H9 (cell line): ENCODE results near the gene IGSF1. TPM values are rescaled to one million over a fixed set of nuclear protein-coding genes. Genes with fewer than 3 reads are reported as not detected.

Source experiments
- DNase-seq: peaks from one replicate; pipeline ENCODE4 v3.0.0-alpha.2; 2017
- H2AFZ ChIP-seq: one replicate; pipeline ENCODE4 v1.6.1; 2013; ENCODE audit warnings: mild to moderate bottlenecking, low read length, control low read depth, moderate library complexity
- H2AK5ac ChIP-seq: 2 replicates; pipeline ENCODE4 v1.6.1; 2013; ENCODE audit warnings: low read length, control low read depth, mixed read lengths; ENCODE audit not compliant: insufficient read length
- H2BK120ac ChIP-seq: one replicate; pipeline ENCODE4 v1.6.1; 2013; ENCODE audit warnings: low read depth, mild to moderate bottlenecking, low read length, control low read depth, inconsistent platforms; ENCODE audit not compliant: poor library complexity, severe bottlenecking
- H2BK12ac ChIP-seq: 2 replicates; pipeline ENCODE4 v1.6.1; 2013; ENCODE audit warnings: low read length, control low read depth, mixed read lengths, low read depth; ENCODE audit not compliant: insufficient read length
- H2BK15ac ChIP-seq: 2 replicates; pipeline ENCODE4 v1.6.1; 2013; ENCODE audit warnings: low read depth, low read length, control low read depth
- H2BK20ac ChIP-seq: one replicate; pipeline ENCODE4 v1.6.1; 2013; ENCODE audit warnings: low read depth, mild to moderate bottlenecking, low read length, control low read depth, inconsistent platforms; ENCODE audit not compliant: poor library complexity, severe bottlenecking
- H2BK5ac ChIP-seq: 2 replicates; pipeline ENCODE4 v1.6.1; 2013; ENCODE audit warnings: low read length, control low read depth, mixed read lengths; ENCODE audit not compliant: insufficient read length
- H3K14ac ChIP-seq: 2 replicates; pipeline ENCODE4 v1.6.1; 2013; ENCODE audit warnings: low read length, control low read depth; ENCODE audit not compliant: insufficient read depth
- H3K18ac ChIP-seq: 2 replicates; pipeline ENCODE4 v1.6.1; 2013; ENCODE audit warnings: low read depth, mild to moderate bottlenecking, mixed read lengths, low read length, control low read depth; ENCODE audit not compliant: insufficient read length
- H3K23ac ChIP-seq: 2 replicates; pipeline ENCODE4 v1.6.1; 2013; ENCODE audit warnings: low read length, control low read depth, mixed read lengths, low read depth; ENCODE audit not compliant: insufficient read length
- H3K23me2 ChIP-seq: 2 replicates; pipeline ENCODE4 v1.6.1; 2013; ENCODE audit warnings: low read depth, mild to moderate bottlenecking, mixed read lengths, low read length, control low read depth; ENCODE audit not compliant: insufficient read length, poor library complexity, severe bottlenecking
- H3K27ac ChIP-seq: 2 replicates; pipeline ENCODE4 v1.5.1; 2013; ENCODE audit warnings: low read length, control low read depth, mixed read lengths, low read depth; ENCODE audit not compliant: insufficient read length
- H3K27me3 ChIP-seq: 2 replicates; pipeline ENCODE4 v1.6.1; 2013; ENCODE audit warnings: low read length, control low read depth, inconsistent platforms; ENCODE audit not compliant: insufficient read depth
- H3K4ac ChIP-seq: 2 replicates; pipeline ENCODE4 v1.6.1; 2013; ENCODE audit warnings: low read depth, mild to moderate bottlenecking, control low read depth, inconsistent platforms, low read length, moderate library complexity
- H3K4me1 ChIP-seq: 2 replicates; pipeline ENCODE4 v1.6.1; 2013; ENCODE audit warnings: low read length, control low read depth, inconsistent platforms; ENCODE audit not compliant: insufficient read depth
- H3K4me2 ChIP-seq: 2 replicates; pipeline ENCODE4 v1.6.1; 2013; ENCODE audit warnings: low read length, control low read depth, mixed read lengths; ENCODE audit not compliant: insufficient read length, insufficient read depth
- H3K56ac ChIP-seq: 2 replicates; pipeline ENCODE4 v1.6.1; 2013; ENCODE audit warnings: low read depth, mild to moderate bottlenecking, mixed read lengths, low read length, control low read depth; ENCODE audit not compliant: insufficient read length
- H3K79me1 ChIP-seq: 2 replicates; pipeline ENCODE4 v1.6.1; 2013; ENCODE audit warnings: low read depth, mild to moderate bottlenecking, moderate library complexity, low read length, control low read depth, inconsistent platforms; ENCODE audit not compliant: insufficient read depth, poor library complexity, severe bottlenecking
- H3K79me2 ChIP-seq: 2 replicates; pipeline ENCODE4 v1.6.1; 2013; ENCODE audit warnings: low read length, control low read depth, inconsistent platforms; ENCODE audit not compliant: insufficient read depth
- H3K9ac ChIP-seq: 2 replicates; pipeline ENCODE4 v1.6.1; 2013; ENCODE audit warnings: low read length, control low read depth, mixed read lengths; ENCODE audit not compliant: insufficient read length; ENCODE audit errors: extremely low read depth
- H3K9me3 ChIP-seq: one replicate; pipeline ENCODE4 v1.6.1; 2013; ENCODE audit warnings: low read depth, low read length, inconsistent platforms; ENCODE audit not compliant: control insufficient read depth
- H3T11ph ChIP-seq: one replicate; pipeline ENCODE4 v1.6.1; 2013; ENCODE audit warnings: mild to moderate bottlenecking, low read length, control low read depth, inconsistent platforms
- H4K20me1 ChIP-seq: one replicate; pipeline ENCODE4 v1.6.1; 2013; ENCODE audit not compliant: control insufficient read depth, insufficient read length, insufficient read depth
- H4K5ac ChIP-seq: 2 replicates; pipeline ENCODE4 v1.6.1; 2013; ENCODE audit warnings: low read depth, mild to moderate bottlenecking, mixed read lengths, low read length, control low read depth; ENCODE audit not compliant: insufficient read length
- H4K8ac ChIP-seq: replicated peaks from 2 replicates; pipeline ENCODE4 v1.6.1; 2013; ENCODE audit warnings: low read length, control low read depth, mixed read lengths, low read depth; ENCODE audit not compliant: insufficient read length
- H4K91ac ChIP-seq: 2 replicates; pipeline ENCODE4 v1.6.1; 2013; ENCODE audit warnings: low read depth, mild to moderate bottlenecking, moderate library complexity, mixed read lengths, low read length, control low read depth; ENCODE audit not compliant: insufficient read length
- H3K27ac Mint-ChIP-seq, 3 experiments: 2 replicates in 2 of 3; 3 replicates in 1 of 3; pipeline ENCODE4 v1.8.0; 2020 to 2021; ENCODE audit warnings: mixed read lengths in 3 of 3, mild to moderate bottlenecking in 1 of 3, moderate library complexity in 1 of 3
- H3K27me3 Mint-ChIP-seq: 2 replicates; pipeline ENCODE4 v1.8.0; 2021; ENCODE audit warnings: low read depth, mild to moderate bottlenecking, moderate library complexity, mixed read lengths
- H3K36me3 Mint-ChIP-seq, 3 experiments: 2 replicates in 2 of 3; 3 replicates in 1 of 3; pipeline ENCODE4 v1.8.0; 2020 to 2021; ENCODE audit warnings: low read depth in 3 of 3, mixed read lengths in 3 of 3; ENCODE audit not compliant: insufficient read depth in 1 of 3
- H3K4me1 Mint-ChIP-seq, 2 experiments: 2 replicates each; pipeline ENCODE4 v1.8.0; 2020; ENCODE audit warnings: mixed read lengths in 2 of 2
- H3K4me3 Mint-ChIP-seq, 2 experiments: 2 replicates in 1 of 2; 3 replicates in 1 of 2; pipeline ENCODE4 v1.8.0; 2020 to 2021; ENCODE audit warnings: mild to moderate bottlenecking in 2 of 2, mixed read lengths in 2 of 2, moderate library complexity in 1 of 2
- H3K9me3 Mint-ChIP-seq, 2 experiments: 2 replicates in 1 of 2; 3 replicates in 1 of 2; pipeline ENCODE4 v1.8.0; 2020; ENCODE audit warnings: mild to moderate bottlenecking in 2 of 2, mixed read lengths in 2 of 2, moderate library complexity in 1 of 2
- CTCF ChIP-seq: fragments of 200-600 bp; sonication (generic); conservative IDR thresholded peaks from 3 replicates; pipeline ENCODE4 v1.8.0; 2021; ENCODE audit warnings: antibody characterized with exemption, mild to moderate bottlenecking
- WGBS: extraction: QIAGEN DNeasy Blood & Tissue Kit; methylation state at CpG from one replicate; pipeline ENCODE4 v1.1.7; 2013; ENCODE audit warnings: missing lambda C conversion rate, low lambda C conversion rate, mixed read lengths; ENCODE audit not compliant: insufficient read length; ENCODE audit errors: extremely low coverage; 5-methylcytosine and 5-hydroxymethylcytosine counted together
- total RNA-seq: library from RNA; stranded (reverse); gene quantifications from 2 replicates; pipeline ENCODE4 v1.2.1, GENCODE V29; 2021

The IGSF1 gene
- total RNA-seq, 1 experiment from 2014 or later, result 12.5 TPM

- WGBS, result no CpG with 5 or more reads among the region's 4 CpGs
- H3K14ac ChIP-seq, result no peak overlapping the region
Measured at GRCh38 chrX:131287560-131288179, 1.4 kb downstream of the IGSF1 start.

More at GRCh38 chrX:131287560-131288179, 1.4 kb downstream of the IGSF1 start:
- no peaks in the 10 kb centered on the region for H3K9me3 ChIP-seq
- no peak overlapping the region for H3K56ac ChIP-seq
- Mint-ChIP-seq H3K27me3 (no peaks in the 10 kb centered on the region), H3K4me3 (peak overlapping the region in 1 of 2 experiments; percentile 58; a peak in 2 of 5 replicates), H3K27ac (peak overlapping the region in 2 of 3 experiments; percentile 33 to 57; a peak in 3 of 7 replicates), H3K4me1 (peaks cover 64 to 68% of the 10 kb centered on the region in 2 experiments), H3K9me3 (no peaks in the 10 kb centered on the region), H3K36me3 (peaks cover 6 to 27% (median 9%) of the 10 kb centered on the region in 3 experiments; a peak in 5 of 7 replicates)
- H2BK120ac ChIP-seq, result no peak overlapping the region
- no peak overlapping the region for H2AK5ac ChIP-seq
- H4K8ac ChIP-seq, result no peak overlapping the region
- no peak overlapping the region for H3K18ac ChIP-seq
- peak overlapping the region; percentile 66 for H3K4me2 ChIP-seq
- no peaks in the 10 kb centered on the region for H4K20me1 ChIP-seq
- H3K79me2 ChIP-seq, result no peaks in the 10 kb centered on the region
- H3K23ac ChIP-seq, result no peak overlapping the region
- no peaks in the 10 kb centered on the region for H3K27me3 ChIP-seq
- H4K91ac ChIP-seq, result no peak overlapping the region
- H3K4ac ChIP-seq, result no peak overlapping the region; the same call in 1 of the 2 replicates
- H2BK12ac ChIP-seq, result no peak overlapping the region
- no peak for DNase-seq
- H2BK20ac ChIP-seq, result no peak overlapping the region
- no peak overlapping the region for H3T11ph ChIP-seq
- TF ChIP-seq CTCF, result no peak
- H2BK5ac ChIP-seq, result no peak overlapping the region
- no peak overlapping the region for H2BK15ac ChIP-seq
- H4K5ac ChIP-seq, result no peak overlapping the region
- peaks cover 9% of the 10 kb centered on the region for H3K23me2 ChIP-seq
- no peak overlapping the region for H3K27ac ChIP-seq
- H3K4me1 ChIP-seq, result peaks cover 20% of the 10 kb centered on the region
- H3K9ac ChIP-seq, result no peak overlapping the region
- no peaks in the 10 kb centered on the region for H3K79me1 ChIP-seq
- no peak overlapping the region for H2AFZ ChIP-seq
